ENCODE data around the gene ALG12. TPM values are rescaled to one million over a fixed set of nuclear protein-coding genes. Genes with fewer than 3 reads are reported as not detected.

ALG12 gene
- total and polyA plus RNA-seq, 2 donors (not counting 1 experiment from before 2014, with no cell fraction given) = 15.2 to 16.6 TPM

- ChIA-PET POLR2A (interaction anchor here (0.6 to 3.4 kb wide), 7 partner anchors 10 to 87 kb away, joined by 3 to 25 read pairs (median 6); no protein-coding TSS in a partner anchor), CTCF (interaction anchor here (1.5 to 4.4 kb wide), 4 partner anchors 17 to 64 kb away, joined by 3 to 37 read pairs (median 15); no protein-coding TSS in a partner anchor)
- no peak for ATAC-seq (ENCODE audit: low read depth)
- DNase-seq = no peak
- no peak overlapping the region for H3K4me3 ChIP-seq (ENCODE audit: control extremely low read depth in 1 of 5, extremely low read depth in 1 of 5, insufficient read depth in 1 of 5, low read depth in 2 of 5, low read length in 4 of 5)
- no peak overlapping the region for H3K27ac ChIP-seq (ENCODE audit: low read length in 2 of 2)
- H2AFZ ChIP-seq (ENCODE audit: insufficient read depth, low read depth, low read length, poor library complexity, severe bottlenecking) = no peak overlapping the region
- TF ChIP-seq CTCF (IDR thresholded peaks at IDR 0.05) (no peak), EZH2 (IDR thresholded peaks at IDR 0.05; ENCODE audit: borderline replicate concordance, insufficient read depth, low read depth, low read length, poor library complexity, severe bottlenecking) (no peak)
- H3K4me3 Mint-ChIP-seq = peak overlapping the region; percentile 16
- no peaks in the 10 kb centered on the region for H3K27me3 Mint-ChIP-seq
- WGBS (ENCODE audit: insufficient coverage) = 75% methylated on average over 11 of the region's 11 CpGs
- no peaks in the 10 kb centered on the region for H3K27me3 ChIP-seq (replicated peaks in 1 of 4; ENCODE audit: control extremely low read depth in 1 of 4, control insufficient read depth in 3 of 4, insufficient read depth in 4 of 4, low read length in 3 of 4)
- H3K4me2 ChIP-seq (replicated peaks; ENCODE audit: low read depth, low read length, poor library complexity, severe bottlenecking) = peak overlapping the region; percentile 54
- no peaks in the 10 kb centered on the region for H3K9me3 ChIP-seq (ENCODE audit: control extremely low read depth in 1 of 3, control insufficient read depth in 2 of 3, insufficient read depth in 1 of 3, low read length in 2 of 3)
- no peaks in the 10 kb centered on the region for H3K9me3 Mint-ChIP-seq (ENCODE audit: insufficient read depth)
- H3K9ac ChIP-seq (ENCODE audit: low read length) = no peak overlapping the region
- peak overlapping the region; percentile 41 for H3K27ac Mint-ChIP-seq
- peaks cover 21% of the 10 kb centered on the region for H3K79me2 ChIP-seq (ENCODE audit: control insufficient read depth, insufficient read depth, low read length)
- H3K4me1 ChIP-seq (ENCODE audit: control insufficient read depth in 2 of 2, insufficient read depth in 2 of 2, low read length in 2 of 2) = peaks cover 50 to 64% of the 10 kb centered on the region in 2 donors
- H3K36me3 ChIP-seq (replicated peaks in 1 of 2; ENCODE audit: control extremely low read depth in 1 of 2, control insufficient read depth in 1 of 2, extremely low read depth in 1 of 2, insufficient read depth in 2 of 2, low read length in 1 of 2) = peaks cover 0 to 30% of the 10 kb centered on the region in 2 experiments
- intact Hi-C loops (cut with micrococcal nuclease) = no loop called here
- H4K20me1 ChIP-seq (ENCODE audit: control insufficient read depth, insufficient read depth, low read length, poor library complexity, severe bottlenecking) = peaks cover 76% of the 10 kb centered on the region
- H3K4me1 Mint-ChIP-seq = peaks cover 62% of the 10 kb centered on the region
These were observed 48.0 kb upstream of the ALG12 start for GRCh38 chr22:49966041-49966773.

Data from B cell (primary cell).